DMS 273 (cell line): Measurements from ENCODE around the gene C1QTNF12.

Experiments used
- DNase-seq: peaks from one replicate; lab custom pipeline; 2025; ENCODE audit not compliant: unreplicated experiment; lab: John Stamatoyannopoulos, UW

Gene C1QTNF12

GRCh38 chr1:1246577-1247340 is at the start of gene C1QTNF12:
C1QTNF12 (minus strand) TSS chr1:1246722; CDS start chr1:1246690, 32 bp downstream.
- peak; percentile 81 for DNase-seq

- DNase-seq = no peak
Observed at GRCh38 chr1:1295154-1295923, 48.8 kb upstream of the C1QTNF12 start.

GRCh38 chr1:1294250-1294890 is 47.8 kb upstream of the C1QTNF12 start:
- DNase-seq = no peak

- DNase-seq = no peak
Observed at GRCh38 chr1:1293263-1294249, 47.0 kb upstream of the C1QTNF12 start.

- no peak for DNase-seq
Observed at GRCh38 chr1:1292851-1293250, 46.3 kb upstream of the C1QTNF12 start.

- no peak for DNase-seq
Observed at GRCh38 chr1:1292442-1292779, 45.9 kb upstream of the C1QTNF12 start.

- peak; percentile 89 for DNase-seq
Observed at GRCh38 chr1:1291548-1292441, 45.3 kb upstream of the C1QTNF12 start.

- DNase-seq = peak; percentile 70
Observed at GRCh38 chr1:1291023-1291528, 44.6 kb upstream of the C1QTNF12 start.

- peak; percentile 83 for DNase-seq
Observed at GRCh38 chr1:1290238-1290731, 43.8 kb upstream of the C1QTNF12 start.

GRCh38 chr1:1287288-1288110 is 41.0 kb upstream of the C1QTNF12 start:
- no peak for DNase-seq

- DNase-seq = no peak
Observed at GRCh38 chr1:1286313-1287261, 40.1 kb upstream of the C1QTNF12 start.

- DNase-seq = no peak
Observed at GRCh38 chr1:1285611-1286311, 39.2 kb upstream of the C1QTNF12 start.

- no peak for DNase-seq
Observed at GRCh38 chr1:1285102-1285571, 38.6 kb upstream of the C1QTNF12 start.

GRCh38 chr1:1284221-1285101 is 37.9 kb upstream of the C1QTNF12 start:
- no peak for DNase-seq

GRCh38 chr1:1283821-1284220 is 37.3 kb upstream of the C1QTNF12 start:
- peak; percentile 78 for DNase-seq

- DNase-seq = no peak
Observed at GRCh38 chr1:1282998-1283397, 36.5 kb upstream of the C1QTNF12 start.
